Measurements from ENCODE around the gene VANGL2.

GRCh38 chr1:160399544-160400222, 681 bp upstream of the VANGL2 start:
- TF ChIP-seq, protein P1, sequence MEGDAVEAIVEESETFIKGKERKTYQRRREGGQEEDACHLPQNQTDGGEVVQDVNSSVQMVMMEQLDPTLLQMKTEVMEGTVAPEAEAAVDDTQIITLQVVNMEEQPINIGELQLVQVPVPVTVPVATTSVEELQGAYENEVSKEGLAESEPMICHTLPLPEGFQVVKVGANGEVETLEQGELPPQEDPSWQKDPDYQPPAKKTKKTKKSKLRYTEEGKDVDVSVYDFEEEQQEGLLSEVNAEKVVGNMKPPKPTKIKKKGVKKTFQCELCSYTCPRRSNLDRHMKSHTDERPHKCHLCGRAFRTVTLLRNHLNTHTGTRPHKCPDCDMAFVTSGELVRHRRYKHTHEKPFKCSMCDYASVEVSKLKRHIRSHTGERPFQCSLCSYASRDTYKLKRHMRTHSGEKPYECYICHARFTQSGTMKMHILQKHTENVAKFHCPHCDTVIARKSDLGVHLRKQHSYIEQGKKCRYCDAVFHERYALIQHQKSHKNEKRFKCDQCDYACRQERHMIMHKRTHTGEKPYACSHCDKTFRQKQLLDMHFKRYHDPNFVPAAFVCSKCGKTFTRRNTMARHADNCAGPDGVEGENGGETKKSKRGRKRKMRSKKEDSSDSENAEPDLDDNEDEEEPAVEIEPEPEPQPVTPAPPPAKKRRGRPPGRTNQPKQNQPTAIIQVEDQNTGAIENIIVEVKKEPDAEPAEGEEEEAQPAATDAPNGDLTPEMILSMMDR (IDR thresholded peaks at IDR 0.05; ENCODE audit: low read length), result no peak
- no peak for TF ChIP-seq EZH2 (IDR thresholded peaks at IDR 0.05; ENCODE audit: borderline replicate concordance, low read length)

All from OCI-LY1 (cell line).